ENCODE results near the gene ARMC12. TPM values are rescaled to one million over a fixed set of nuclear protein-coding genes. Genes with fewer than 3 reads are reported as not detected.

The ARMC12 gene
- polyA plus RNA-seq, 1 of the 3 experiments (the other 2 are of a cell fraction): 1.6 TPM

GRCh38 chr6:35797837-35798526, 61.1 kb downstream of the ARMC12 start:
- Histone ChIP-seq H3F3A (replicated peaks; ENCODE audit: insufficient read depth) (no peaks in the 10 kb centered on the region), H2AFZ (ENCODE audit: low read depth) (no peak overlapping the region), H3K79me2 (ENCODE audit: insufficient read depth) (no peaks in the 10 kb centered on the region), H4K20me1 (ENCODE audit: insufficient read depth) (no peaks in the 10 kb centered on the region), H3K27me3 (ENCODE audit: insufficient read depth) (no peaks in the 10 kb centered on the region; the same call in none of the 2 replicates), H3K27ac (ENCODE audit: low read depth in 2 of 2, low read length in 1 of 2) (no peak overlapping the region), H3K9me3 (no peaks in the 10 kb centered on the region), H3K4me2 (no peak overlapping the region), H3K4me3 (ENCODE audit: low read depth in 2 of 2, low read length in 1 of 2) (no peak overlapping the region), H3K36me3 (replicated peaks in 1 of 2; ENCODE audit: control insufficient read depth in 1 of 2, insufficient read depth in 2 of 2, low read length in 1 of 2) (no peaks in the 10 kb centered on the region), H3K9me2 (no peaks in the 10 kb centered on the region), H3K4me1 (ENCODE audit: control insufficient read depth in 1 of 2, insufficient read depth in 2 of 2, low read depth in 1 of 2, low read length in 1 of 2) (no peaks in the 10 kb centered on the region), H3K9ac (no peak overlapping the region)
- ChIA-PET CTCF (interaction anchor here (0.9 to 1.9 kb wide), 3 partner anchors 10 to 297 kb away, joined by 3 to 8 read pairs (median 3); no protein-coding TSS in a partner anchor), POLR2A (interaction anchor here (1.2 kb wide), 1 partner anchor 12 kb away, joined by 3 read pairs; no protein-coding TSS in a partner anchor)
- WGBS (ENCODE audit: low lambda C conversion rate): 76% methylated on average over 7 of the region's 8 CpGs
- DNase-seq: peak; percentile 25
- no peak for TF ChIP-seq FOSL2 (IDR thresholded peaks at IDR 0.05; ENCODE audit: borderline replicate concordance, low read depth)
- no peak for TF ChIP-seq TAF1 (IDR thresholded peaks at IDR 0.05; ENCODE audit: borderline replicate concordance, low read depth, low read length)
- TF ChIP-seq USF2 (IDR thresholded peaks at IDR 0.05; ENCODE audit: borderline replicate concordance, low read depth, low read length): no peak
- TF ChIP-seq RFX5 (IDR thresholded peaks at IDR 0.05; ENCODE audit: low read length): no peak
- no peak for TF ChIP-seq CTCF (IDR thresholded peaks at IDR 0.05)
- no peak for TF ChIP-seq USF1 (IDR thresholded peaks at IDR 0.05; ENCODE audit: borderline replicate concordance, low read depth)
- no peak for TF ChIP-seq YY1 (IDR thresholded peaks at IDR 0.05; ENCODE audit: low read depth)
- no peak for TF ChIP-seq JUND (IDR thresholded peaks at IDR 0.05)
- TF ChIP-seq CHD2 (IDR thresholded peaks at IDR 0.05; ENCODE audit: low read length, partially characterized antibody): no peak
- no peak for TF ChIP-seq GATA2 (CRISPR knock-in tag; IDR thresholded peaks at IDR 0.05)
- TF ChIP-seq POLR2AphosphoS5 (IDR thresholded peaks at IDR 0.05; ENCODE audit: low read depth, low read length): no peak
- no peak for TF ChIP-seq MXI1 (IDR thresholded peaks at IDR 0.05; ENCODE audit: low read depth, low read length)
- TF ChIP-seq ELF1 (IDR thresholded peaks at IDR 0.05): no peak
- no peak for TF ChIP-seq MEF2A (IDR thresholded peaks at IDR 0.05; ENCODE audit: borderline replicate concordance, low read depth)
- TF ChIP-seq TCF12 (IDR thresholded peaks at IDR 0.05): no peak
- no peak for TF ChIP-seq RXRA (IDR thresholded peaks at IDR 0.05; ENCODE audit: borderline replicate concordance, low read depth)
- no peak for TF ChIP-seq EP300 (IDR thresholded peaks at IDR 0.05; ENCODE audit: borderline replicate concordance in 1 of 2, low read depth in 1 of 2, low read length in 1 of 2)
- TF ChIP-seq ZBTB33 (IDR thresholded peaks at IDR 0.05; ENCODE audit: borderline replicate concordance, low read depth): no peak

Other genes with a start within 250 kb of the ARMC12 start
- 5.2 and 7.1 TPM in 2 replicates for gene TEAD3, start 240.0 kb upstream of the ARMC12 start, polyA plus RNA-seq (2012; rRNA removed)
- not detected in 2 replicates for gene TULP1, start 224.1 kb upstream of the ARMC12 start, polyA plus RNA-seq (2012; rRNA removed)
- 4.2 and 5.1 TPM in 2 replicates for gene FKBP5, start 48.1 kb upstream of the ARMC12 start, polyA plus RNA-seq (2012; rRNA removed)
- gene CLPSL2, start 39.6 kb downstream of the ARMC12 start, polyA plus RNA-seq (2012; rRNA removed): not detected in 2 replicates
- gene CLPSL1, start 44.0 kb downstream of the ARMC12 start, polyA plus RNA-seq (2012; rRNA removed): not detected in 2 replicates
- gene CLPS, start 60.3 kb downstream of the ARMC12 start, polyA plus RNA-seq (2012; rRNA removed): not detected in 2 replicates
- gene LHFPL5, start 68.3 kb downstream of the ARMC12 start, polyA plus RNA-seq (2012; rRNA removed): not detected in 2 replicates
- gene SRPK1, start 184.1 kb downstream of the ARMC12 start, polyA plus RNA-seq (2012; rRNA removed): 10.6 and 16.4 TPM in 2 replicates